Neural cell (in vitro differentiated cells): ENCODE results near the gene SLC25A34. TPM values are rescaled to one million over a fixed set of nuclear protein-coding genes. Genes with fewer than 3 reads are reported as not detected.

Source experiments
- H2AFZ ChIP-seq: fragments of 200-600, 300-800 bp; sonication (generic), shearing (Covaris generic); 2 replicates; pipeline ENCODE4 v1.6.0; 2014; ENCODE audit warnings: low read depth, mild to moderate bottlenecking, antibody characterized with exemption, low read length, moderate library complexity
- H3F3A ChIP-seq: fragments of 200-600 bp; shearing (Covaris generic); 2 replicates; pipeline ENCODE4 v1.6.1; 2016; ENCODE audit warnings: mild to moderate bottlenecking, moderate library complexity, mixed read lengths, antibody characterized with exemption, low read length; ENCODE audit not compliant: insufficient read depth, poor library complexity, severe bottlenecking
- H3K27ac ChIP-seq: fragments of 200-600, 300-800 bp; sonication (generic), shearing (Covaris generic); 2 replicates; pipeline ENCODE4 v1.5.1; 2014; ENCODE audit warnings: mild to moderate bottlenecking, low read length, moderate library complexity
- H3K27me3 ChIP-seq: fragments of 300-800, 200-600 bp; sonication (generic), shearing (Covaris generic); 2 replicates; pipeline ENCODE4 v1.6.0; 2014; ENCODE audit warnings: mild to moderate bottlenecking, low read depth, low read length, moderate library complexity; ENCODE audit not compliant: insufficient read depth
- H3K36me3 ChIP-seq: fragments of 300-800, 200-600 bp; sonication (generic), shearing (Covaris generic); 2 replicates; pipeline ENCODE4 v1.5.1; 2014; ENCODE audit warnings: mild to moderate bottlenecking, antibody characterized with exemption, low read length, moderate library complexity; ENCODE audit not compliant: insufficient read depth
- H3K4me2 ChIP-seq: fragments of 300-800, 200-600 bp; sonication (generic), shearing (Covaris generic); 2 replicates; pipeline ENCODE4 v1.6.0; 2014; ENCODE audit warnings: mild to moderate bottlenecking, low read length
- H3K4me3 ChIP-seq: fragments of 300-800, 200-600 bp; sonication (generic), shearing (Covaris generic); 2 replicates; pipeline ENCODE4 v1.5.1; 2014; ENCODE audit warnings: mild to moderate bottlenecking, low read length, moderate library complexity
- H3K79me2 ChIP-seq: fragments of 200-600 bp; shearing (Covaris generic); replicated peaks from 2 replicates; pipeline ENCODE4 v1.6.0; 2014; ENCODE audit warnings: mild to moderate bottlenecking, low read length, moderate library complexity; ENCODE audit not compliant: insufficient read depth
- H3K9ac ChIP-seq: fragments of 300-800, 200-600 bp; sonication (generic), shearing (Covaris generic); 2 replicates; pipeline ENCODE4 v1.6.1; 2016; ENCODE audit warnings: mild to moderate bottlenecking, low read length, mixed read lengths
- H3K9me2 ChIP-seq: fragments of 200-600 bp; shearing (Covaris generic); 2 replicates; pipeline ENCODE4 v1.6.1; 2016; ENCODE audit warnings: mild to moderate bottlenecking, low read length, mixed read lengths; ENCODE audit not compliant: insufficient read depth
- H3K9me3 ChIP-seq: fragments of 200-600, 300-800 bp; sonication (generic), shearing (Covaris generic); 2 replicates; pipeline ENCODE4 v1.6.1; 2016; ENCODE audit warnings: mild to moderate bottlenecking, mixed run types, low read length, moderate library complexity, mixed read lengths
- H4K20me1 ChIP-seq: fragments of 200-600 bp; shearing (Covaris generic); 2 replicates; pipeline ENCODE4 v1.6.1; 2016; ENCODE audit warnings: mild to moderate bottlenecking, mixed run types; ENCODE audit not compliant: insufficient read depth
- CTCF ChIP-seq: fragments of 450-650 bp; IDR thresholded peaks from 2 replicates; pipeline ENCODE4 v1.5.1; 2014; ENCODE audit warnings: antibody characterized with exemption, mild to moderate bottlenecking, moderate library complexity; ENCODE audit not compliant: poor library complexity, severe bottlenecking
- EP300 ChIP-seq: fragments of 450-650 bp; conservative IDR thresholded peaks from 2 replicates; pipeline ENCODE4 v1.6.1; 2014; ENCODE audit warnings: antibody characterized with exemption, mild to moderate bottlenecking, moderate library complexity; ENCODE audit not compliant: poor library complexity, severe bottlenecking
- EZH2 ChIP-seq: fragments of 200-600, 300-800 bp; shearing (Covaris generic), sonication (generic); IDR thresholded peaks from 2 replicates; pipeline ENCODE4 v1.6.1; 2014; ENCODE audit warnings: antibody characterized with exemption, low read length, borderline replicate concordance, mild to moderate bottlenecking; ENCODE audit not compliant: insufficient read depth, poor library complexity, severe bottlenecking
- MXI1 ChIP-seq: fragments of 450-650 bp; conservative IDR thresholded peaks from 2 replicates; pipeline ENCODE4 v1.6.1; 2014; ENCODE audit warnings: antibody characterized with exemption, mild to moderate bottlenecking; ENCODE audit not compliant: poor library complexity, severe bottlenecking
- POLR2AphosphoS5 ChIP-seq: IDR thresholded peaks from 2 replicates; pipeline ENCODE4 v1.6.1; 2012
- RAD21 ChIP-seq: fragments of 450-650 bp; conservative IDR thresholded peaks from 2 replicates; pipeline ENCODE4 v1.6.1; 2014; ENCODE audit warnings: antibody characterized with exemption, mild to moderate bottlenecking, moderate library complexity
- REST ChIP-seq: IDR thresholded peaks from 2 replicates; pipeline ENCODE4 v1.6.1; 2012; ENCODE audit warnings: borderline replicate concordance
- SMC3 ChIP-seq: fragments of 450-650 bp; conservative IDR thresholded peaks from 2 replicates; pipeline ENCODE4 v1.6.1; 2014; ENCODE audit warnings: antibody characterized with exemption, mild to moderate bottlenecking, moderate library complexity; ENCODE audit not compliant: poor library complexity
- TAF1 ChIP-seq: IDR thresholded peaks from 2 replicates; pipeline ENCODE4 v1.6.1; 2012; ENCODE audit warnings: low read depth
- polyA plus RNA-seq: library from polyadenylated mRNA; depleted of rRNA; stranded (reverse); fragments of >200 nt; gene quantifications from 2 replicates; pipeline ENCODE4 v1.2.3, GENCODE V29; 2014

The SLC25A34 gene
- polyA plus RNA-seq, 1 donor from 2014 or later: 5.4 TPM

GRCh38 chr1:15727866-15728534 lies 8.1 kb upstream of the SLC25A34 start:
- Histone ChIP-seq H3F3A (no peaks in the 10 kb centered on the region), H3K79me2 (no peaks in the 10 kb centered on the region), H3K36me3 (no peaks in the 10 kb centered on the region), H3K4me2 (no peak overlapping the region), H4K20me1 (no peaks in the 10 kb centered on the region), H3K27me3 (no peaks in the 10 kb centered on the region), H3K9ac (no peak overlapping the region), H3K4me3 (no peak overlapping the region), H3K9me3 (no peaks in the 10 kb centered on the region), H3K27ac (no peak overlapping the region), H3K9me2 (no peaks in the 10 kb centered on the region), H2AFZ (no peak overlapping the region)
- TF ChIP-seq TAF1 (no peak), REST (no peak), POLR2AphosphoS5 (no peak), CTCF (no peak), EP300 (no peak), EZH2 (no peak), SMC3 (no peak), RAD21 (no peak), MXI1 (no peak)

- H3K4me2 ChIP-seq: no peak overlapping the region
- H4K20me1 ChIP-seq: no peaks in the 10 kb centered on the region
- no peak for TF ChIP-seq CTCF
- TF ChIP-seq RAD21: no peak
- no peak for TF ChIP-seq EP300
- TF ChIP-seq REST: no peak
- no peak for TF ChIP-seq SMC3
- no peak for TF ChIP-seq POLR2AphosphoS5
- H3K27ac ChIP-seq: no peak overlapping the region
- no peaks in the 10 kb centered on the region for H3K36me3 ChIP-seq
- no peaks in the 10 kb centered on the region for H3K79me2 ChIP-seq
- no peaks in the 10 kb centered on the region for H3K9me3 ChIP-seq
- H2AFZ ChIP-seq: no peak overlapping the region
- no peak overlapping the region for H3K4me3 ChIP-seq
- no peaks in the 10 kb centered on the region for H3K27me3 ChIP-seq
- H3F3A ChIP-seq: no peaks in the 10 kb centered on the region
- no peaks in the 10 kb centered on the region for H3K9me2 ChIP-seq
- no peak overlapping the region for H3K9ac ChIP-seq
Observed at GRCh38 chr1:15728937-15729657, 7.0 kb upstream of the SLC25A34 start.
